GM23248 (cell line): Measurements from ENCODE around the gene C1RL.

ENCODE experiments used
- EZH2 ChIP-seq: fragments of 200-600 bp; sonication (generic); IDR thresholded peaks from 2 replicates; pipeline ENCODE4 v1.6.1; 2018; ENCODE audit warnings: antibody characterized with exemption, mild to moderate bottlenecking; ENCODE audit not compliant: insufficient read depth, poor library complexity, severe bottlenecking
- EZH2phosphoT487 ChIP-seq: fragments of 200-600 bp; sonication (generic); IDR thresholded peaks from 2 replicates; pipeline ENCODE4 v1.6.1; 2018; ENCODE audit warnings: antibody characterized with exemption, moderate library complexity, mild to moderate bottlenecking, low read depth; ENCODE audit not compliant: insufficient read depth

- TF ChIP-seq EZH2 (no peak), EZH2phosphoT487 (no peak)
Measured at GRCh38 chr12:7064516-7064915, 44.5 kb downstream of the C1RL start.
